Measurements from ENCODE around the gene DIDO1. TPM values are rescaled to one million over a fixed set of nuclear protein-coding genes. Genes with fewer than 3 reads are reported as not detected.

DIDO1 gene
- total and polyA plus RNA-seq, 2 of the 13 experiments (the other 11 are each of a cell fraction or from before 2014, with no cell fraction given), result 75.0 to 75.1 TPM

GRCh38 chr20:62916703-62917476, 9.4 kb downstream of the DIDO1 start (continued):
- TF ChIP-seq ZNF83 (CRISPR knock-in tag; IDR thresholded peaks at IDR 0.05; ENCODE audit: borderline replicate concordance) (peak; percentile 39; the same call in 1 of the 2 replicates), ERF (CRISPR knock-in tag; IDR thresholded peaks at IDR 0.05) (peak; percentile 95), ZNF784 (CRISPR knock-in tag; IDR thresholded peaks at IDR 0.05; ENCODE audit: borderline replicate concordance) (peak; percentile 93), MED8 (CRISPR knock-in tag; IDR thresholded peaks at IDR 0.05; ENCODE audit: insufficient replicate concordance) (peak; percentile 63), PCBP1 (IDR thresholded peaks at IDR 0.05; ENCODE audit: borderline replicate concordance, low read depth, low read length) (no peak), ZSCAN9 (CRISPR knock-in tag; IDR thresholded peaks at IDR 0.05; ENCODE audit: borderline replicate concordance) (peak; percentile 85), ZNF777 (CRISPR knock-in tag; IDR thresholded peaks at IDR 0.05) (no peak), ZBTB8A (CRISPR knock-in tag; IDR thresholded peaks at IDR 0.05; ENCODE audit: borderline replicate concordance, low read depth) (no peak), ZC3H13 (CRISPR knock-in tag; IDR thresholded peaks at IDR 0.05) (peak; percentile 91), DR1 (CRISPR knock-in tag; IDR thresholded peaks at IDR 0.05) (no peak), IRX3 (CRISPR knock-in tag; IDR thresholded peaks at IDR 0.05; ENCODE audit: borderline replicate concordance, low read depth) (peak; percentile 87; the same call in 1 of the 2 replicates), CENPT (CRISPR knock-in tag; IDR thresholded peaks at IDR 0.05; ENCODE audit: low read depth) (no peak), E2F5 (CRISPR knock-in tag; conservative IDR thresholded peaks at IDR 0.05) (0 out of 2 replicates have a peak, but pooled peaks have one; percentile 16), KMT2B (CRISPR knock-in tag; IDR thresholded peaks at IDR 0.05) (0 out of 2 replicates have a peak, but pooled peaks have one; percentile 74), FOXO4 (CRISPR knock-in tag; conservative IDR thresholded peaks at IDR 0.05) (peak; percentile 97; the same call in 1 of the 2 replicates), ZBTB7B (CRISPR knock-in tag; IDR thresholded peaks at IDR 0.05) (peak; percentile 82), CHD2 (IDR thresholded peaks at IDR 0.05; ENCODE audit: low read depth, low read length) (0 out of 2 replicates have a peak, but pooled peaks have one; percentile 40), SRF (IDR thresholded peaks at IDR 0.05; ENCODE audit: low read depth, low read length) (no peak), ZNF430 (CRISPR knock-in tag; IDR thresholded peaks at IDR 0.05) (peak; percentile 98), ARID4A (CRISPR knock-in tag; IDR thresholded peaks at IDR 0.05; ENCODE audit: borderline replicate concordance) (peak; percentile 97)
- TF ChIP-seq, protein P1, sequence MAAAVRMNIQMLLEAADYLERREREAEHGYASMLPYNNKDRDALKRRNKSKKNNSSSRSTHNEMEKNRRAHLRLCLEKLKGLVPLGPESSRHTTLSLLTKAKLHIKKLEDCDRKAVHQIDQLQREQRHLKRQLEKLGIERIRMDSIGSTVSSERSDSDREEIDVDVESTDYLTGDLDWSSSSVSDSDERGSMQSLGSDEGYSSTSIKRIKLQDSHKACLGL (CRISPR knock-in tag; IDR thresholded peaks at IDR 0.05), result peak; percentile 42; the same call in 1 of the 2 replicates

Measured in HepG2 (cell line).